Measurements from ENCODE around the gene E4F1. TPM values are rescaled to one million over a fixed set of nuclear protein-coding genes. Genes with fewer than 3 reads are reported as not detected.

E4F1 gene
- total and polyA plus RNA-seq, 9 of the 15 experiments (the other 6 are each of a cell fraction or from before 2014, with no cell fraction given): 0.48 to 94.9 (median 20.4) TPM

DNA sequence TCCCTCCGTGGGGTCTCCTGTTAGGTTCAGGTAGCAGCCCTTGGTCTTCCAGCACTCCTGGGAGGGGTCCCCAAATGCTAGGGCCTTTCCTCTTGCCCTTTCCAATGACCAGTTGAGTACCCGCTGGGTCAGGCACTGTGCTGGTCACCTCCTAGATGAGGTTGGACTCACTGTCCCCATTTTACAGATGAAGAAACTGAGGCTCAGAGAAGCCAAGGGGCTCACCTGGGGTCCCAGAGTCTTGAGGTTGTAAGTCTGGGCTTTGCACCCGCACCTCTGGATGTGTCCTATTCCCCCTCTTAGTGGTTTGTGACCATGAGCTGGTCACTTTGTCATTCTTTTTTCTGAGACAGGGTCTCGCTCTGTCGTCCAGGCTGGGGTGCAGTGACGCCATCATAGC is 25.6 kb upstream of the E4F1 start (continued):
- TF ChIP-seq CBX1 (IDR thresholded peaks at IDR 0.05; ENCODE audit: low read depth) (peak; percentile 59; the same call in 1 of the 2 replicates), HNRNPH1 (optimal IDR thresholded peaks at IDR 0.05; ENCODE audit: low read depth, low read length) (no peak), TEAD2 (tag; IDR thresholded peaks at IDR 0.05) (no peak), YY1 (IDR thresholded peaks at IDR 0.05; ENCODE audit: borderline replicate concordance in 1 of 3, control insufficient read depth in 1 of 3, extremely low read depth in 1 of 3, insufficient read depth in 3 of 3, insufficient read length in 1 of 3, insufficient replicate concordance in 2 of 3, low read depth in 1 of 3, low read length in 2 of 3) (no peak), ZNF766 (CRISPR knock-in tag; conservative IDR thresholded peaks at IDR 0.05) (no peak), KAT7 (CRISPR knock-in tag; IDR thresholded peaks at IDR 0.05; ENCODE audit: borderline replicate concordance) (no peak), OTX1 (CRISPR knock-in tag; IDR thresholded peaks at IDR 0.05) (no peak), RFX5 (IDR thresholded peaks at IDR 0.05; ENCODE audit: low read depth, low read length) (no peak), NR4A1 (CRISPR knock-in tag; IDR thresholded peaks at IDR 0.05) (no peak), NR4A1 (tag; IDR thresholded peaks at IDR 0.05) (no peak), SNIP1 (IDR thresholded peaks at IDR 0.05; ENCODE audit: low read depth) (no peak), SUPT5H (IDR thresholded peaks at IDR 0.05) (no peak), BCOR (IDR thresholded peaks at IDR 0.05) (peak; percentile 82), FOSL1 (tag; conservative IDR thresholded peaks at IDR 0.05) (no peak), NFXL1 (CRISPR knock-in tag; IDR thresholded peaks at IDR 0.05) (no peak), TAF1 (IDR thresholded peaks at IDR 0.05; ENCODE audit: control insufficient read depth, extremely low read depth, insufficient read depth, low read length, severe bottlenecking) (no peak), PHF8 (IDR thresholded peaks at IDR 0.05; ENCODE audit: borderline replicate concordance, low read length) (no peak), DPF2 (IDR thresholded peaks at IDR 0.05) (no peak), ZNF668 (CRISPR knock-in tag; IDR thresholded peaks at IDR 0.05) (no peak)
- TF ChIP-seq, protein P1, sequence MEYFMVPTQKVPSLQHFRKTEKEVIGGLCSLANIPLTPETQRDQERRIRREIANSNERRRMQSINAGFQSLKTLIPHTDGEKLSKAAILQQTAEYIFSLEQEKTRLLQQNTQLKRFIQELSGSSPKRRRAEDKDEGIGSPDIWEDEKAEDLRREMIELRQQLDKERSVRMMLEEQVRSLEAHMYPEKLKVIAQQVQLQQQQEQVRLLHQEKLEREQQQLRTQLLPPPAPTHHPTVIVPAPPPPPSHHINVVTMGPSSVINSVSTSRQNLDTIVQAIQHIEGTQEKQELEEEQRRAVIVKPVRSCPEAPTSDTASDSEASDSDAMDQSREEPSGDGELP (CRISPR knock-in tag; IDR thresholded peaks at IDR 0.05; ENCODE audit: borderline replicate concordance): no peak
- TF ChIP-seq, protein P2, sequence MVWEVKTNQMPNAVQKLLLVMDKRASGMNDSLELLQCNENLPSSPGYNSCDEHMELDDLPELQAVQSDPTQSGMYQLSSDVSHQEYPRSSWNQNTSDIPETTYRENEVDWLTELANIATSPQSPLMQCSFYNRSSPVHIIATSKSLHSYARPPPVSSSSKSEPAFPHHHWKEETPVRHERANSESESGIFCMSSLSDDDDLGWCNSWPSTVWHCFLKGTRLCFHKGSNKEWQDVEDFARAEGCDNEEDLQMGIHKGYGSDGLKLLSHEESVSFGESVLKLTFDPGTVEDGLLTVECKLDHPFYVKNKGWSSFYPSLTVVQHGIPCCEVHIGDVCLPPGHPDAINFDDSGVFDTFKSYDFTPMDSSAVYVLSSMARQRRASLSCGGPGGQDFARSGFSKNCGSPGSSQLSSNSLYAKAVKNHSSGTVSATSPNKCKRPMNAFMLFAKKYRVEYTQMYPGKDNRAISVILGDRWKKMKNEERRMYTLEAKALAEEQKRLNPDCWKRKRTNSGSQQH (CRISPR knock-in tag; IDR thresholded peaks at IDR 0.05): no peak
- TF ChIP-seq, protein P3, sequence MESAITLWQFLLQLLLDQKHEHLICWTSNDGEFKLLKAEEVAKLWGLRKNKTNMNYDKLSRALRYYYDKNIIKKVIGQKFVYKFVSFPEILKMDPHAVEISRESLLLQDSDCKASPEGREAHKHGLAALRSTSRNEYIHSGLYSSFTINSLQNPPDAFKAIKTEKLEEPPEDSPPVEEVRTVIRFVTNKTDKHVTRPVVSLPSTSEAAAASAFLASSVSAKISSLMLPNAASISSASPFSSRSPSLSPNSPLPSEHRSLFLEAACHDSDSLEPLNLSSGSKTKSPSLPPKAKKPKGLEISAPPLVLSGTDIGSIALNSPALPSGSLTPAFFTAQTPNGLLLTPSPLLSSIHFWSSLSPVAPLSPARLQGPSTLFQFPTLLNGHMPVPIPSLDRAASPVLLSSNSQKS (CRISPR knock-in tag; IDR thresholded peaks at IDR 0.05): no peak
- TF ChIP-seq, protein P4, sequence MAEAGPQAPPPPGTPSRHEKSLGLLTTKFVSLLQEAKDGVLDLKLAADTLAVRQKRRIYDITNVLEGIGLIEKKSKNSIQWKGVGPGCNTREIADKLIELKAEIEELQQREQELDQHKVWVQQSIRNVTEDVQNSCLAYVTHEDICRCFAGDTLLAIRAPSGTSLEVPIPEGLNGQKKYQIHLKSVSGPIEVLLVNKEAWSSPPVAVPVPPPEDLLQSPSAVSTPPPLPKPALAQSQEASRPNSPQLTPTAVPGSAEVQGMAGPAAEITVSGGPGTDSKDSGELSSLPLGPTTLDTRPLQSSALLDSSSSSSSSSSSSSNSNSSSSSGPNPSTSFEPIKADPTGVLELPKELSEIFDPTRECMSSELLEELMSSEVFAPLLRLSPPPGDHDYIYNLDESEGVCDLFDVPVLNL (CRISPR knock-in tag; IDR thresholded peaks at IDR 0.05; ENCODE audit: low read depth): no peak

Data from K562 (cell line).